Measurements from ENCODE around the gene ATG7.
"Not testable (repeated sequence)": the region's sequence is repeated elsewhere in the genome, so short reads cannot be mapped to it uniquely, and the experiment has no call there.

ATG7 gene

DNA sequence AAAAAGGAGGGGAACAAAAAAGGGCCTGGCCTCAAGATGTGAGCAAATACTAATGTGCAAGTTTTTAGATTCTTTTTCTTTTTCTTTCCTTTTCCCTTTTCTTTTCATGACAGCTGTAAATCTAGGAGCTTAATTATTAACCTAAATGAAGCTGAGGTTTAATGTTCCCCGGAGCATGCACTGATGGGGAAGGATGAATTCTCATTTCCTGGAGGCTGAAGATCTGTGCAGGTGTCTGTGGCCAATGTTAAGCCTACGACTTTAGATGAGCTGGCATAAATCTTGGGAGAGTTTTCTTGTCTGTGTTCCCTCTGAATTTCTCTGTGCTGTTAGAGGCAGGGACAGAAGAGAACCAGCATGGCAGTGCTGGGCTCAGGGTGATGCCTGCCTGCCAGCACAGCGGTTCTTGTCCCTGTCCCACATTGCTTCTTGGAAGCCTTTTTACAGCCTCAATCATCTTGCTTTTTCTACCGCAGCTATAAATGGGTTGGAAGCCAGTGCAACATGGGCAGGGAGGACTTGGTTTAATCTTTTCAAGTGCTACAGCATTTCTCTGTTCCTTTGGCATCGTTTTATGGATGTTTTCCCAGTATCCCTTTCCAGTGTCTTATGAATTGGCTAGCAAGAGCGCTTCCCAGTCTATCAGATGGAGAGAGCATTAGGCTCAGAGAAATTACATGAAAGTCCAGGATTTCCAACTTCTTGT is 119.1 kb downstream of the ATG7 start:
- DNase-seq = peak; percentile 22

- no peak for DNase-seq
Measured at GRCh38 chr3:11392014-11392859, 120.0 kb downstream of the ATG7 start.

- no peak for DNase-seq
Measured at GRCh38 chr3:11392860-11393114, 120.6 kb downstream of the ATG7 start.

GRCh38 chr3:11393401-11393800 is 121.2 kb downstream of the ATG7 start:
- no peak for DNase-seq

DNA sequence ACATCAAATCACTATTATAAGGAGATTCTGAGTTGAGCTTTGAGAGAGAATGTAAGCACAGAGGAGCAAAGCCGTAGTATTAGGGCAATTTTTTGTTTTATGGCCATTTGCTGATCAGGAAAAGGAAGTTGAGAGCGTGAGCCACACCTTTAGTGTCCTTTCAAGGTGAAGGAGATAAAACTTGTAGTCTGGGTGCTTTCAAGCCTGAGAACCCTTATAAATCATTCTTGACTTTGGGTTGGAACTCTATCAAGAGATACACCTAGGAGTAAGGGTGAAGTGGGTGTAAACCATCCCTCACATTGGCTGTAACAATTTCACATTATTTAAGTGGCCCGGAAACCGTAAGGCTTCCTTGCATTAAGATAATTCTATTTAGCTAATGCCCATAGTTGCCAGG is 122.2 kb downstream of the ATG7 start:
- no peak for DNase-seq

DNA sequence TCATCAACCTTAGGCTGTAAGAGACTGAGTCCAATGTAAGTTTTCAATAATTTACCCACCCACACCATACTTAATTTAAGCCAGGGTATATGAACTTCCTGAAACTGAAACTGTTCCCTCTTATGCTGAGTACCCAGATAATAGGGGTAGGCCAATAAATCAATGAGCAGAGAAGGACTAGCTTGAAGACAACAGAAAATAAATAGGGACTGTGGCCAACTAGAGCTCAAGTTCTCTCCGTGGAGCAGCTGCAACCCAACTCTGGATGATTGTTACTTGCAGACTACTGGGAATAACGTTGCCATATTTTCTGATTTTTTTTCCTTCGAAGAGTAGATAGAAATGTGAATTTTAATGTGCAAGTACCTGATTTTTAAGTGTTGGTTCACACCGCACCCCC is 128.0 kb downstream of the ATG7 start:
- no peak for DNase-seq

GRCh38 chr3:11401434-11401833 is 129.2 kb downstream of the ATG7 start:
- no peak for DNase-seq

- no peak for DNase-seq
Measured at GRCh38 chr3:11405323-11405722, 133.1 kb downstream of the ATG7 start.

DNA sequence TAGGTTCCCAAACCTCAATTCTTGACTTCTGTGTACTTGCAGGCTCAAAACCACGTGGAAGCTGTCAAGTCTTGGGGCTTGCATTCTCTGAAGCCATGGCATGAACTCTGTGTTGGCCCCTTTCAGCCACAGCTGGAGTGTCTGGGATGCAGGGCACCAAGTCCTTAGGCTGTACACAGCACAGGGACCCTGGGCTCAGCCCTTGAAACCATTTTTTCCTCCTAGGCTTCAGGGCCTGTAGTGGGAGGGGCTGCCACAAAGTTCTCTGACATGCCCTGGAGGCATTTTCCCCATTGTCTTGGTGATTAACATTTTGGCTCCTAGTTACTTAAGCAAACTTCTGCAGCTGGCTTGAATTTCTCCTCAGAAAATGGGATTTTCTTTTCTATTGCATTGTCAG is 135.4 kb downstream of the ATG7 start:
- no peak for DNase-seq

DNA sequence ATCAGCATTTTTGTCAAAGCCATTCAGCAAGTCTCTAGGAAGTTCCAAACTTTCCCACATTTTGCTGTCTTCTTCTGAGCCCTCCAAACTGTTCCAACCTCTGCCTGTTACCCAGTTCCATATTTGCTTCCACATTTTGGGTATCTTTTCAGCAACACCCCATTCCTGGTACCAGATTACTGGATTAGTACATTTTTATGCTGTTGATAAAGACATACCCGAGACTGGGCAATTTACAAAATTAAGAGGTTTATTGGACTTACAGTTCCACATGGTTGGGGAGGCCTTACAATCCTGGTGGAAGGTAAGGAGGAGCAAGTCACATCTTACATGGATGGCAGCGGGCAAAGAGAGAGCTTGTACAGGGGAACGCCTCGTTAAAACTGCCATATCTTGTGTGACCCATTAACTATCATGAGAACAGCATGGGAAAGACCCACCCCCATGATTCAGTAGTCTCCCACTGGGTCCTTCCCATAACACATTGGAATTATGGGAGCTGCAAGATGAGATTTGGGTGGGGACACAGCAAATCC is 136.2 kb downstream of the ATG7 start:
- DNase-seq = not testable (repeated sequence)

GRCh38 chr3:11410564-11410963 is 138.4 kb downstream of the ATG7 start:
- no peak for DNase-seq

GRCh38 chr3:11411956-11412355 is 139.8 kb downstream of the ATG7 start:
- no peak for DNase-seq

DNA sequence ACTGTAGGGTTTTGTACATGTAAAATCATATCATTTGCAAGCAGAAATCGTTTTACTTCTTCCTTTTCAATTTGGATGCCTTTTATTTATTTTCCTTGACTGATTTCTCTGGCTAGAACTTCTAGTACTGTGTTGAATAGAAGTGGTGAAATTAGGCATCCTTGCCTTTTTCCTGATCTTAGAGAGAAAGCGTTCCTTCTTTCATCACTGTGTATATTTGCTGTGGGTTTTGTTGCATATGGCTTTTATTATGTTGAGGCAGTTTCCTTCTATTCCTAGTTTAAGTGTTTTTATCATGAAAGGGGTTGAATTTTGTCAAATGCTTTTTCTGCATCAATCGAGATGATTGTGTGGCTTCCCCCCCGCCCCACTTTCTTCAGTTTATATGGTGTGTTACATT is 140.9 kb downstream of the ATG7 start:
- DNase-seq = no peak

- no peak for DNase-seq
Measured at GRCh38 chr3:11415099-11415498, 142.9 kb downstream of the ATG7 start.

DNA sequence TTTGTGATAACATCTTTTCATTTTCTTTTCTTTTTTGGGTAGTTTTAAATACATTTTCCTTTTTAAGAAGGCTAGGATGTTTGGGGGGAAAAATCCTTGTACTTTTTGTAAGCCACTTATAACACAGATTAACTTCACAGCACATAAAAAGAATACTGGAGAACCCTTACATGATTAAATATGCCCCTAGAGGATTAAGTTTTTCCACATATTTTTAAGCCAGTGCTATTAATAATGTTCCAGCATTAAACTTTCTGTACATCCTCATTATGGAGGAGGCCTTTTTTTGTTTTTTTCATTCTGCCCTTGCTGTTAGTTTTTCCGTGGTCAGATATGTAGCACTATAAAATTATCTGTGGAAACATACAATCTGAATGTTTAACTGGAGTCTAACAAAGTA is 147.9 kb downstream of the ATG7 start:
- no peak for DNase-seq

GRCh38 chr3:11422291-11422690 is 150.1 kb downstream of the ATG7 start:
- DNase-seq = no peak

GRCh38 chr3:11423868-11424267 is 151.7 kb downstream of the ATG7 start:
- no peak for DNase-seq

GRCh38 chr3:11424277-11424676 is 152.1 kb downstream of the ATG7 start:
- no peak for DNase-seq

DNA sequence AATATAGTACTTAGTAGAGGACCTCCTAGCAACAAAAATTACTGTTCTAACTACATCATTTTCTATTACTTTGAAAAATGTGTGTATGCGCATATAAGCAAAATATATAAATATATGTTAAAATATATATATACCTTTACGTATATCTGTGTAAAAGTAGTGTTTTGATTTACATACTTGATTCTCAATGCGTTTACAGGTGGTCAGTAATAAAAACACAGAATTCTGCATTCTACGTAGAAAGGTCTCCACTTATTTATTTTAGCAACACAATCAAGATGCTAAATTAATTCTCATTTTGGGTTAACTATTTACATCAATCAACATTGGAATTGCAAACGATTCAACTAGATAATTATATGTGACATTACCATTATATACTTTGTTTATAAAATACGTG is 158.0 kb downstream of the ATG7 start:
- no peak for DNase-seq

- DNase-seq = no peak
Measured at GRCh38 chr3:11430624-11431023, 158.4 kb downstream of the ATG7 start.

DNA sequence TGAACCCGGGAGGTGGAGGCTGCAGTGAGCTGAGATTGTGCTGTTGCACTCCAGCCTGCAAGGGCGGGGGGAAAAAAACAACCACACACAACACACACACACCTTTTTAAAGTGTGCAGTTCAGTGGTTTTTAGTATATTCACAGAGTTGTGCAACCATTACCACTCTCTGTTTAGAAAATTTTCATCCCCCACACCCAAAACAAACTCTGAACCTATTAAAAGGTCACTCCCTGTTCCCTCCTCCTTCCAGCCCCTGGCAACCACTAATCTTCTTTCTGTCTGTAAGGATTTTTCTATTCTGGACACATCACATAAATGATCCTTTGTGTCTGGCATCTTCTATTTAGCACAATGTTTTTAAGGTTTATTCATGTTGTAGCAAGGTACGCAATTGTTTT is 159.1 kb downstream of the ATG7 start:
- no peak for DNase-seq

- DNase-seq = no peak
Measured at GRCh38 chr3:11434017-11434526, 161.9 kb downstream of the ATG7 start.

- DNase-seq = no peak
Measured at GRCh38 chr3:11434563-11435096, 162.4 kb downstream of the ATG7 start.
